HG03045 (cell line): ENCODE data around the gene TGM2.

ENCODE experiments used
- ATAC-seq: cut with Tn5 transposase; IDR thresholded peaks from one replicate; pipeline ENCODE4 v1.9.1; 2021; ENCODE audit warnings: mild to moderate bottlenecking, moderate library complexity; ENCODE audit not compliant: unreplicated experiment

TGM2 gene

DNA sequence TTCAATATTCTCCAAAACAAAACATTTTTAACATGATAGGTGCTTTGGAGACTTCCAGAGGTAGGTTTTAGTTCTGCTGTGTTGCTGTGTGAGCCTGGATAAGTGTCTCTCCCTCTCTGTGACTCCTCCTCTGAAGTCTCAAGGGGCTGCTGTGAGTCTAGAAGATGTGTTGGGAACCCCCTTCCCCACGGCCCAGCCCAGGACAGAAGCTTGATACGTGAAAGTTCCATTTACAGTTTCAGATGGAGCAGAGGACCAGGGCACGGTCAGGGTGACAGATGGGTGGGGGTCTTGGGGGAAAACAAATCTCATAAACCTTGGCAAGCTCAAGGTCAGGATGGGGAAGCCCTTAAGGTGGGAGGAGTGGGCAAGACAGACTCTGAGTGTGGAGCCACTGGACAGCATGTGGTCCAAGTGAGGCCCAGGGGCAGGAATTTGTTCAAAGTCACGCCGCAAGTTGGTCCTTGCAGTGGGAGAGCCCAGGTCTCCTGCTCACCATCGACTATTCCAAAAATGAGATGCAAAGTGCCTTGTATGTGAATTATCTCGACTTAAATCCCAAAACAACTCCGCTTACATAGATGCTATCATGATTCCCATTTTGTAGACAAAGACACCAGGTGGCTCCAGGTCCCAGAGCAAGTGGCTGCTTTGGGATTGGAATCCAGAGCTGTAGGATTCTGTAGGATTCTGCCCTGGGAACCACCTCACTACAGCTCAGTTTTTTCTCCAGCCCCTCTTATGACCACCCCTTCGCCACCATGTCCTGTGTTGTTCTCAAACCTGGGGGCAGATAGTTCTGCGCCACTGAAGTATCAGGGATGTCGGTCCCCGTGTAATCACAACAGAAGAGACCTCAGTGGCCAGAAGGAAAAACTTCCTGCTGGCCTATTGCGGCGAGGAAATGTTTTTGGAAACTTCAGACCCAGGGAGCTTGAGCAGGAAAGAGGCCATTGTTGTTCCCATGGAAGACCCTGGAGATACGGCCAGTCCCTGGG lies 1.9 kb downstream of the TGM2 start:
- ATAC-seq: no peak

GRCh38 chr20:38162149-38162548 lies 2.9 kb downstream of the TGM2 start:
- no peak for ATAC-seq

DNA sequence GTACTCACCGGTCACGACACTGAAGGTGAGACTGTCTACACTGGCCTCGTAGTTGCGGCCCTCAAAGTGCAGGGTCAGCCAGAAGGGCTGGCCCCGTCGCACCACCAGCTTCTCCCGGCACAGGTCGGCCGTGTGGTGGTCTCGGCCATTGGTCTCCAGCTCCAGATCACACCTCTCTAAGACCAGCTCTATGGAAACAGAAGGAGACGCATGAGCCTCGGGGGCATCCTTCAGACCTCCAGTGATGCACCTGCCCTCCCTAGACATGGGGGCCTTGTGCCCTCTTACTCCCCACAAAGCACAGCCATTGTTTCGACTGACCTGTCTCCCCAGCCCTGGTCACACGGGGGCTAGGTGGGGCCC lies 3.7 kb downstream of the TGM2 start:
- no peak for ATAC-seq

- no peak for ATAC-seq
These were observed 4.9 kb downstream of the TGM2 start for GRCh38 chr20:38159957-38160756.

DNA sequence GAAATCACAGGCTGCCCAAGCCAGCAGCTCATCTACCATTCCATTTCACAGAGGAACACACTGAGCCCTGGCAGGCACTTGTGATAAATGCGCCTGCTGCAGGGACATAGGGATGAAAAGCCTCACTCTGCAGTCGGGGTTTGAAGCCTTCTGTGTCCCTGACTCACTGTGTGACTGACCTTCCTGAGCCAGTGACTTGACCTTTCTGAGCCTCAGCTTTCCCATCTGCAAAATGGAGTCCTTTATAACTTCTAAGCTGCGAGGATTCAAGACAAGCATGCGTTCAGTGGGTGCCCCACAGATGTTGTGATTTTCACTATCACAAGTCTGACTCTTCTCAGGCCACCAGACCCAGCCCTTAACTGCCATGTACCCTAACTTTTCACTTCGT lies 5.5 kb downstream of the TGM2 start:
- no peak for ATAC-seq

GRCh38 chr20:38158701-38159351 lies 6.2 kb downstream of the TGM2 start:
- no peak for ATAC-seq

DNA sequence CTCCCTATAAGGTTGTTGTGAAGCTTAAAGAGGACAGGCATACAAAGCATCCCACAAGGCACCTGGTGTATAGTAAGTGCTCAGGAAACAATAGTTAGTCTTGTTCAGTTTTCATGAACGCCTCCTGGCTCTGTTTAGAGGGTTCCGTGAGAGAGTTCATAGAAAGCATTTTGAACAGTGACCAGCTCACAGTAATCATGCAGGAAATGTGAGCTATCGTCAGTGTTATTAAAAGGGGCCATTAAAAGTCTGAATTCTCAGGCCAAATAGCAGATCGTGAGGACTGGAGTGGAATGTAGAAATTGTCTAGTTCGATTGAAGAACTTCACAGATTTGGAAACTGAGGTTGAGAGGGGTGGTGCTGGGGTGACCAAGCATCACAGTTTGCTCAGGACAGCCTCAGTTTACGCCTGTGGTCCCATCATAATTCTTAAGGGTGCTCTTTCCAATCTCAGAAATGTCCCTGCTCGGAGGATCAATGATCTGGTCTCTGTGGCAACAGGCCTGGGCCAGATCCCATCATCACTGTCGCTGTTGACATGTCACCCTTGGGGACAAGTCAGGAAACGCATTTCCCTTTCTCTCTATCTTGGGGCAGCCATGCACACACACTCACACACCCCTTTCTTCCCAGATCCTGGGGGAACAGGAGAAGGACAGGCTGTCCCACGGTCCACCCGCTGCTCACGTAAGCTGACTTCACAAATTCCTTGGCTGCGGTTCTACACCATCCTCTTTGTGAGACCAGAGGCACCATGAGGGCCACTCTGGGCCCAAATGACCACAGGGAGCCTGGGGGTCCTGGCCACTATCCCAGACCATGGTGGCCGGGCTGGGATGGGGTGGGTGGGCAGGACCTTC lies 7.2 kb downstream of the TGM2 start:
- ATAC-seq: no peak

- no peak for ATAC-seq
These were observed 8.0 kb downstream of the TGM2 start for GRCh38 chr20:38156888-38157634.

- ATAC-seq: no peak
These were observed 8.8 kb downstream of the TGM2 start for GRCh38 chr20:38156280-38156679.

GRCh38 chr20:38155811-38156210 lies 9.3 kb downstream of the TGM2 start:
- ATAC-seq: no peak

GRCh38 chr20:38153401-38153800 lies 11.7 kb downstream of the TGM2 start:
- no peak for ATAC-seq

DNA sequence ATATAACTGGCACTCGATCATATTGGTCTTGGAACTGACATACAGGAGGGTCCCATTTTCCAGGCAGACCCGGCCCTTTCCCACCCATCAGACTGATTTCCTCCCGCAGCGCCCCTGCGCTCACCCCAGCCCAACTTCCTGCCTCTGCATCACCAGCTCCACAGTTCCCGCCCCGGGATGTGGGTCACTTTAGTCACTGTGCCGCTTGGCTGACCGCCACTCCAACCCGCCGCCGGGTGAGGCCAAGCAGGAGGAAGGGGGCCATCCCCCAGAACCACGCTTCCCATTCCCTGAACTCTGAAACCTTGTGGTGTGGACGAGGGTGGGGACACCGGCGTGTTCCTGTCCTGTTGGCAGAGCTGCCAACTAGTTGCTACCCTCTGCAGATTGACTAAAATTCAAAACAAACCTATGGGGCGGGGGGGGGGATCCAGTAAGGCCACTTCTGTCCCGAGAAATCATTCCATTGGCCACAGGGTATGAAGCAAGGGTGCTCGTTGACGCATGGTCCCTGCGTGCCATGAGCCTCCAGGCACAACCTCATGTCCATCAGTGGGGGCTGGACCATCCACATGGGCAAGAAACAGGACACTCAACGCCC lies 12.3 kb downstream of the TGM2 start:
- no peak for ATAC-seq

- no peak for ATAC-seq
These were observed 12.9 kb downstream of the TGM2 start for GRCh38 chr20:38152175-38152620.

GRCh38 chr20:38151455-38151854 lies 13.6 kb downstream of the TGM2 start:
- no peak for ATAC-seq

GRCh38 chr20:38150335-38151170 lies 14.5 kb downstream of the TGM2 start:
- no peak for ATAC-seq

DNA sequence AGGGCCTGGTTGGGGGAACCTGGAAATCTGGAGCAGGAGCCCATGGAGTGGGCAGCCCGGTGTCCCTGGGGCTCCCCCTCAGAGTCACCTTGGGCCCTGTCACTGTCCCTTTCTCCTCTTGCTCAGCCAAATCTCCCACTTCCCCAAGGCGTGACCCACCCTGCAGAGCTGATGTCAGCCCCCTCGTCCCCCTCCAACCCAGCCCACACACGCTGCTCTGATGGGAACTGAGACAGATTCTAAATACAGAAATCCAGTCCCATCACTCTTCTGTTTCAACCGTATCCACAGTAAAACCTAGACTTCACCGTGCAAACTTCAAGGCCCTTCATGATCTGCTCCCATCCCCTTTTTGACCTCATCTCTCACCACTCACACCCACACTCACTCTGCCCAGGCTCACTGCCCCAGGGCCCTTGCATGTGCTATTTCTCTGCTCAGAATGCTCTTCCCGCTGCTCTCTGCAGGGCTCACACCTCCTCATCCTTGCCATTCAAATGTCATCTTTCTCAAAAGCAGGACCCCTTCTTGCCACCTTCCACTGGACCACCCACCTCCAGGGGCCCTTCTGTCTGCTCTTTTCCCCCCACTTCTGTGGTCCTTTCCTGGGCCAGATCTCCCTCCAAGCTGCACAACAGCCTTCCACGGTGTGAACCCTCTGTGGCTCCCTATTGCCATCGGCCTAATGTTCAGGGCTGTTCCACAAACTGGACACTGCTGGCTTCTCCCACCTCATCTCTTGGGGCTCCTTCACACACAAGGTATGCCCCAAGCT lies 16.6 kb downstream of the TGM2 start:
- no peak for ATAC-seq

- ATAC-seq: no peak
These were observed 17.3 kb downstream of the TGM2 start for GRCh38 chr20:38147751-38148150.

DNA sequence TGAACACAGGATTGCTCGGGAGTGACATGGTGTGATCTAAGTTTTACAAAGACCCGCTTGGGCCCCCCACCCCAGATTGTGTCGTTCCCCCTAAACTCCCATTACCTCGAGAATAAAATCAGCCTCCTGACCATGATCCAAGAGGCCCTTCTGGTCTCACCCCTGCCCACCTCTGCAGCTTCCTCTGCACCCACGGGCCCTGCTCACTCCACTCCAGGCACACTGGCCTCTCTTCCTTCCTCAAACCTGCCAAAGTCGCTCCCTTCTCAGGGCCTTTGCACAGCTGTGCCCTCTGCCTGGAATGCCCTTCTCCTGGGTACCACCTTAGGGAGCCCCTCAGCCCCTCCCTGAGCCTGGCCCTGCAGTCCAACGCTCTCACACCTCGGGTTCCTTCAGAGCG lies 17.9 kb downstream of the TGM2 start:
- ATAC-seq: no peak
